Upper lobe of left lung (tissue), 4 donors: ENCODE results near the gene LIPT2.

Experiments used
- EP300 ChIP-seq, 4 donors: sonication (generic); formaldehyde crosslinking; IDR thresholded peaks; one replicate each; pipeline ENCODE4 v1.5.1; 2017; ENCODE audit warnings: antibody characterized with exemption in 4 of 4, control low read depth in 2 of 4
- POLR2A ChIP-seq, 4 donors: fragments of 450-650 bp; IDR thresholded peaks; one replicate each; pipeline ENCODE4 v1.5.1; 2016 to 2017; ENCODE audit warnings: antibody characterized with exemption in 4 of 4, mild to moderate bottlenecking in 2 of 4
- POLR2AphosphoS5 ChIP-seq, 2 donors: sonication (generic); formaldehyde crosslinking; IDR thresholded peaks; one replicate each; pipeline ENCODE4 v1.5.1; 2017; ENCODE audit warnings: antibody characterized with exemption in 2 of 2
- TF ChIP-seq, protein P1 (sequence below), 6 experiments: fragments of 450-650 bp in 4 of 6; fragments of 200-600 bp in 2 of 6; sonication (generic) in 2 of 6; IDR thresholded peaks; one replicate each; pipeline ENCODE4 v1.5.1; 2016 to 2019; ENCODE audit warnings: antibody characterized with exemption in 6 of 6

DNA sequence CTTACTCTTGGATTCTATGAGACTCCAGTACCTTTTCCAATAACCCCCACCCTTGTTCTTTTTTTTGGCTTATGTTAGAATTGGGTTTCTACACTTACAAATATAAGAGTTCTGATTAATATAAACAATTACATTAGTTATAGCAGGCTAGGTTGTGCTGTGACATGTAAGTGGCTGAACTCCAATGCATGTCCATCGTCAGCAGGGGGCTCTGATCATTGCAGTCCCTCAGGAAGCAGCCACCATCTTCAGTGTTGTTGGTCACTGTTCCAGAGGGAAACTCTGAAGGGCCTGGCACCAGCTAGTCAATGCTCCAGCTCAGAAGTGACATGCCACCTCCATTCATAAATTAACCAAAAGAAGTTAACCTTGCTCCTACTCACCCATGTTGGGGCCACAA, 5.6 kb downstream of the LIPT2 start:
- TF ChIP-seq, protein P1, sequence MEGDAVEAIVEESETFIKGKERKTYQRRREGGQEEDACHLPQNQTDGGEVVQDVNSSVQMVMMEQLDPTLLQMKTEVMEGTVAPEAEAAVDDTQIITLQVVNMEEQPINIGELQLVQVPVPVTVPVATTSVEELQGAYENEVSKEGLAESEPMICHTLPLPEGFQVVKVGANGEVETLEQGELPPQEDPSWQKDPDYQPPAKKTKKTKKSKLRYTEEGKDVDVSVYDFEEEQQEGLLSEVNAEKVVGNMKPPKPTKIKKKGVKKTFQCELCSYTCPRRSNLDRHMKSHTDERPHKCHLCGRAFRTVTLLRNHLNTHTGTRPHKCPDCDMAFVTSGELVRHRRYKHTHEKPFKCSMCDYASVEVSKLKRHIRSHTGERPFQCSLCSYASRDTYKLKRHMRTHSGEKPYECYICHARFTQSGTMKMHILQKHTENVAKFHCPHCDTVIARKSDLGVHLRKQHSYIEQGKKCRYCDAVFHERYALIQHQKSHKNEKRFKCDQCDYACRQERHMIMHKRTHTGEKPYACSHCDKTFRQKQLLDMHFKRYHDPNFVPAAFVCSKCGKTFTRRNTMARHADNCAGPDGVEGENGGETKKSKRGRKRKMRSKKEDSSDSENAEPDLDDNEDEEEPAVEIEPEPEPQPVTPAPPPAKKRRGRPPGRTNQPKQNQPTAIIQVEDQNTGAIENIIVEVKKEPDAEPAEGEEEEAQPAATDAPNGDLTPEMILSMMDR (IDR thresholded peaks at IDR 0.05), result no peak
- TF ChIP-seq POLR2AphosphoS5 (IDR thresholded peaks at IDR 0.05) (no peak), EP300 (IDR thresholded peaks at IDR 0.05) (no peak), POLR2A (IDR thresholded peaks at IDR 0.05) (no peak)
